KG1 (cell line): ENCODE results near the gene NGLY1.
A peak's percentile ranks its signal among the peaks of the same experiment; 100 is the strongest.

Experiments
- DNase-seq: peaks from one replicate; lab custom pipeline; 2025; lab: John Stamatoyannopoulos, UW

The NGLY1 gene

GRCh38 chr3:25782938-25783660, at the start of gene NGLY1:
TSS of gene NGLY1 (minus strand) at chr3:25783443. CDS start at chr3:25783390, 53 bp downstream.
- DNase-seq = peak; percentile 54

- no peak for DNase-seq
Measured at GRCh38 chr3:25831578-25831977, 48.3 kb upstream of the NGLY1 start.

GRCh38 chr3:25830373-25831280, 47.4 kb upstream of the NGLY1 start:
- no peak for DNase-seq

- DNase-seq = no peak
Measured at GRCh38 chr3:25826510-25826909, 43.3 kb upstream of the NGLY1 start.

GRCh38 chr3:25823314-25823713, 40.1 kb upstream of the NGLY1 start:
- no peak for DNase-seq

- no peak for DNase-seq
Measured at GRCh38 chr3:25821746-25822573, 38.7 kb upstream of the NGLY1 start.

- no peak for DNase-seq
Measured at GRCh38 chr3:25820816-25821486, 37.7 kb upstream of the NGLY1 start.

- DNase-seq = no peak
Measured at GRCh38 chr3:25820366-25820765, 37.1 kb upstream of the NGLY1 start.

- DNase-seq = no peak
Measured at GRCh38 chr3:25818335-25818734, 35.1 kb upstream of the NGLY1 start.

- DNase-seq = no peak
Measured at GRCh38 chr3:25817638-25818037, 34.4 kb upstream of the NGLY1 start.

- DNase-seq = no peak
Measured at GRCh38 chr3:25817107-25817506, 33.9 kb upstream of the NGLY1 start.

- DNase-seq = no peak
Measured at GRCh38 chr3:25812644-25813043, 29.4 kb upstream of the NGLY1 start.

GRCh38 chr3:25804676-25805075, 21.4 kb upstream of the NGLY1 start:
- no peak for DNase-seq

GRCh38 chr3:25803833-25804232, 20.6 kb upstream of the NGLY1 start:
- DNase-seq = no peak

- no peak for DNase-seq
Measured at GRCh38 chr3:25801786-25802185, 18.5 kb upstream of the NGLY1 start.

GRCh38 chr3:25789596-25790556, 6.6 kb upstream of the NGLY1 start, which contains the start of gene OXSM:
TSS of gene OXSM (plus strand) at chr3:25790090. CDS start at chr3:25791021, 931 bp downstream.
- peak; percentile 87 for DNase-seq

GRCh38 chr3:25789209-25789595, 6.0 kb upstream of the NGLY1 start:
- no peak for DNase-seq

GRCh38 chr3:25787689-25788088, 4.4 kb upstream of the NGLY1 start:
- DNase-seq = no peak

GRCh38 chr3:25785826-25786225, 2.6 kb upstream of the NGLY1 start:
- no peak for DNase-seq

- DNase-seq = no peak
Measured at GRCh38 chr3:25784971-25785370, 1.7 kb upstream of the NGLY1 start.
